ENCODE measurements around the gene C10orf90.

The C10orf90 gene

GRCh38 chr10:126670056-126670894 lies at the start of gene C10orf90:
TSS of gene C10orf90 (minus strand) at chr10:126670693. CDS start at chr10:126670480, 213 bp downstream.
- no peak for DNase-seq (ENCODE audit: low read depth in 3 of 3)

GRCh38 chr10:126716366-126716765 lies 45.9 kb upstream of the C10orf90 start:
- DNase-seq (ENCODE audit: low read depth in 3 of 3) = no peak

- no peak for DNase-seq (ENCODE audit: low read depth in 3 of 3)
Measured at GRCh38 chr10:126713594-126713993, 43.1 kb upstream of the C10orf90 start.

GRCh38 chr10:126712681-126713080 lies 42.2 kb upstream of the C10orf90 start:
- DNase-seq (ENCODE audit: low read depth in 3 of 3) = no peak

- no peak for DNase-seq (ENCODE audit: low read depth in 3 of 3)
Measured at GRCh38 chr10:126705951-126706565, 35.6 kb upstream of the C10orf90 start.

- no peak for DNase-seq (ENCODE audit: low read depth in 3 of 3)
Measured at GRCh38 chr10:126705131-126705530, 34.6 kb upstream of the C10orf90 start.

- no peak for DNase-seq (ENCODE audit: low read depth in 3 of 3)
Measured at GRCh38 chr10:126704649-126705048, 34.2 kb upstream of the C10orf90 start.

GRCh38 chr10:126702181-126702580 lies 31.7 kb upstream of the C10orf90 start:
- no peak for DNase-seq (ENCODE audit: low read depth in 3 of 3)

- DNase-seq (ENCODE audit: low read depth in 3 of 3) = no peak
Measured at GRCh38 chr10:126701526-126701925, 31.0 kb upstream of the C10orf90 start.

- DNase-seq (ENCODE audit: low read depth in 3 of 3) = no peak
Measured at GRCh38 chr10:126696684-126697083, 26.2 kb upstream of the C10orf90 start.

- no peak for DNase-seq (ENCODE audit: low read depth in 3 of 3)
Measured at GRCh38 chr10:126691456-126691855, 21.0 kb upstream of the C10orf90 start.

GRCh38 chr10:126690534-126690933 lies 20.0 kb upstream of the C10orf90 start:
- DNase-seq (ENCODE audit: low read depth in 3 of 3) = no peak

- DNase-seq (ENCODE audit: low read depth in 3 of 3) = no peak
Measured at GRCh38 chr10:126689461-126689994, 19.0 kb upstream of the C10orf90 start.

- DNase-seq (ENCODE audit: low read depth in 3 of 3) = no peak
Measured at GRCh38 chr10:126687121-126687606, 16.7 kb upstream of the C10orf90 start.

GRCh38 chr10:126686719-126687118 lies 16.2 kb upstream of the C10orf90 start:
- DNase-seq (ENCODE audit: low read depth in 3 of 3) = no peak

- DNase-seq (ENCODE audit: low read depth in 3 of 3) = no peak
Measured at GRCh38 chr10:126686268-126686667, 15.8 kb upstream of the C10orf90 start.

GRCh38 chr10:126685756-126686155 lies 15.3 kb upstream of the C10orf90 start:
- DNase-seq (ENCODE audit: low read depth in 3 of 3) = no peak

GRCh38 chr10:126684171-126684745 lies 13.8 kb upstream of the C10orf90 start:
- no peak for DNase-seq (ENCODE audit: low read depth in 3 of 3)

- DNase-seq (ENCODE audit: low read depth in 3 of 3) = no peak
Measured at GRCh38 chr10:126683466-126683865, 13.0 kb upstream of the C10orf90 start.

- DNase-seq (ENCODE audit: low read depth in 3 of 3) = no peak
Measured at GRCh38 chr10:126675656-126676438, 5.4 kb upstream of the C10orf90 start.

- no peak for DNase-seq (ENCODE audit: low read depth in 3 of 3)
Measured at GRCh38 chr10:126674741-126675515, 4.4 kb upstream of the C10orf90 start.
